ENCODE results near the gene ANKRD2. TPM values are rescaled to one million over a fixed set of nuclear protein-coding genes. Genes with fewer than 3 reads are reported as not detected.
"Not testable (repeated sequence)": the region's sequence is repeated elsewhere in the genome, so short reads cannot be mapped to it uniquely, and the experiment has no call there.

Gene ANKRD2, protein sequence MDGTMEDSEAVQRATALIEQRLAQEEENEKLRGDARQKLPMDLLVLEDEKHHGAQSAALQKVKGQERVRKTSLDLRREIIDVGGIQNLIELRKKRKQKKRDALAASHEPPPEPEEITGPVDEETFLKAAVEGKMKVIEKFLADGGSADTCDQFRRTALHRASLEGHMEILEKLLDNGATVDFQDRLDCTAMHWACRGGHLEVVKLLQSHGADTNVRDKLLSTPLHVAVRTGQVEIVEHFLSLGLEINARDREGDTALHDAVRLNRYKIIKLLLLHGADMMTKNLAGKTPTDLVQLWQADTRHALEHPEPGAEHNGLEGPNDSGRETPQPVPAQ
- 138 TPM for total RNA-seq
- long read RNA-seq, transcript ANKRD2-202 (9 exons, 1,449 nt), result major isoform, 89 of 112 reads
- long read RNA-seq, partial matches to known transcripts, result 19 of 112 reads
- long read RNA-seq, other reads (novel, unspliced or antisense), result 4 of 112 reads

- DNase-seq (ENCODE audit: low spot score), result peak; percentile 88
- intact Hi-C loops (cut with DNase I), result no loop called here
Measured at GRCh38 chr10:97572214-97572989, at the start of gene ANKRD2. TSS of gene ANKRD2 (plus strand) at chr10:97572779. CDS start at chr10:97572789, 10 bp downstream.

- intact Hi-C loops (cut with DNase I), result no loop called here
- no peak for DNase-seq (ENCODE audit: low spot score)
Measured at GRCh38 chr10:97522937-97523336, 49.6 kb upstream of the ANKRD2 start.

DNA sequence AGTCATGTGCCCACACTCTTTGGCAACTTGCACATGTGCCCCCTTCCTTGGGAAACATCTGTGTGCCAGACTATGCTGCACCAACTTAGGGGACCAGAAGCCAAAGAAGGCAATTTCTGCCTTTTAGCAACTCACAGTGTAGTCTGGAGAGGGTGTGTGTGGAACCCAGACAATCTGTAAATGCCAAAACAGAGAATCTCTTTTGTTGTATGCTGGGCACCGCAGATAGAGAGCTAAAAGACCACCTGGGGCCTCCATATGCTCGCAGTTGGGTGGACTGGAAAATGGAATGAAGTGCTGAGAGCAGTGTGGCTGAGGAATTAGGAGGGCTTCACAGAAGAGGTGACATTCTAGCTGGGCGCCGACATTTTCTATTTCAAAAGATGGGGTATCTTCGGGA is 47.5 kb upstream of the ANKRD2 start:
- no peak for DNase-seq (ENCODE audit: low spot score)

GRCh38 chr10:97525683-97526110 is 46.9 kb upstream of the ANKRD2 start:
- no peak for DNase-seq (ENCODE audit: low spot score)
- intact Hi-C loops (cut with DNase I), result no loop called here

More for the DNA sequence above, 47.5 kb upstream of the ANKRD2 start:
- intact Hi-C loops (cut with DNase I), result no loop called here

DNA sequence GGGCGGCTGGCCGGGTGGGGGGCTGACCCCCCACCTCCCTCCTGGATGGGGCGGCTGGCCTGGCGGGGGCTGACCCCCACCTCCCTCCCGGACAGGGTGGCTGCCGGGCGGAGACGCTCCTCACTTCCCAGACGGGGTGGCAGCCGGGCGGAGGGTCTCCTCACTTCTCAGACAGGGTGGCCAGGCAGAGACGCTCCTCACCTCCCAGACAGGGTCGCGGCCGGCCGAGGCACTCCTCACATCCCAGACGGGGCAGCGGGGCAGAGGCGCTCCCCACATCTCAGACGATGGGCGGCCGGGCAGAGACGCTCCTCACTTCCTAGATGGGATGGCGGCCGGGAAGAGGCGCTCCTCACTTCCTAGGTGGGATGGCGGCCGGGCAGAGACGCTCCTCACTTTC is 43.7 kb upstream of the ANKRD2 start:
- DNase-seq (ENCODE audit: low spot score); intact Hi-C loops (cut with DNase I): not testable (repeated sequence)

- no peak for DNase-seq (ENCODE audit: low spot score)
- intact Hi-C loops (cut with DNase I), result no loop called here
Measured at GRCh38 chr10:97529685-97530465, 42.7 kb upstream of the ANKRD2 start.

DNA sequence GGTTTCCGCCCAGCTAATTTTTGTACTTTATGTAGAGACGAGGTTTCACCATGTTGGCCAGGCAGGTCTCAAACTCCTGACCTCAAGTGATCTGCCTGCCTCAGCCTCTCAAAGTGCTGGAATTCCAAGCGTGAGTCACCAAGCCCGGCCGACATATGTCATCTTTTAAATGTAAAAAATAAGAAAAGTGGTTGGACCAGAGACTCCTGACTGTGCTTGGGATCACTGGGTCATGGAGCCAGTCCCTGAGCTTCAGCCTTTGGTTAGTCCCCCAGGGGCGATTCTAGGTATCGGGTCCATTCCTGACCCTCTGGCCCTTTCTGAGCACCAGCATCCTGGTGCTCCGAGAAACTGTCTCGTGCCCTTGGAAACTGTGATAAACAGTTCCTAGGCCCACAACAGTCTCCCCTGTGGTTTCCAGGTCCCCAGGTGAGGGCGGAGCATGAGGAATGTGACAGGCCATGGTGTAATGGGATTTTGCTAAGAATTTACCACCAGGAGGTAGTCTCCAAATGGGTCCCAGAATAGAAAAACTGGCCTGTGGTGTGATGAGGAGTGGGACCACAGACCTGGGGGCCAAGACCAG is 41.1 kb upstream of the ANKRD2 start:
- intact Hi-C loops (cut with DNase I), result no loop called here
- no peak for DNase-seq (ENCODE audit: low spot score)

DNA sequence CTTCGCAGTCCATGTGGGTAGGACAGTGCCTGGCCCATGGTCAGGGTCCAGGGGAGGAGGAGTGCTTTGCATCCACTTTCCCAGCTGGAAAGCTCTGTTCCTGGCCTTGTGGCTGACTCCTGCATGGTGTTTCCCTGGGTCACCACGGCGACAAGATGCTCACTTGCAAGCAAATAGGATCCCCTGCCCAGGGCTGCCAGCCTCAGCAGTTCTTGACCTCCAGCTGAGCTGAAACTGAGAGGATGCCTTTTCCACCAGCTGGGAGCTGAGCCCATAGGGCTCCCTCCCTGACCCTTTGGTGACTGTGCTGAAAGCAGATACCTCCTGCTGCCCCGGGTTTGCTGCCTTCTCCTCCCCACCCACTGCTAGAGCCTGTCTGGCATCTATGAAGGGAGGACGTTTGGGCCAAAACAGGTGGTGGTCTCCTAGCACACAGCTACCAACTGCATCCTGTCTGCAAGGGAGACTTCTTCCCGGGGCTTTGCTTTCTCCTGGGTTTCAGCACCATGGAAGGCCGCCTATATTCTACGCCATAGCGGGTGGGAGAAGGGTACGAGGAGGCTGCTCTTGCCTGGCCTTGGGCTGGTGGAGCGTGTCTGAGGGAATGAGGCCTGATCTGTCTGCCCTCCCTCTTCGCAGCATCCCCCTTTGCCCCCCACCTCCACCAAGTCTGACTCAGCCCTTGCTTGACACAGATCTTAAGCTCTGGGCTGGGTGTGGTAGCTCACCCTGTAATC is 39.5 kb upstream of the ANKRD2 start:
- intact Hi-C loops (cut with DNase I), result no loop called here
- DNase-seq (ENCODE audit: low spot score), result no peak

GRCh38 chr10:97533888-97534287 is 38.7 kb upstream of the ANKRD2 start:
- intact Hi-C loops (cut with DNase I), result no loop called here
- no peak for DNase-seq (ENCODE audit: low spot score)

DNA sequence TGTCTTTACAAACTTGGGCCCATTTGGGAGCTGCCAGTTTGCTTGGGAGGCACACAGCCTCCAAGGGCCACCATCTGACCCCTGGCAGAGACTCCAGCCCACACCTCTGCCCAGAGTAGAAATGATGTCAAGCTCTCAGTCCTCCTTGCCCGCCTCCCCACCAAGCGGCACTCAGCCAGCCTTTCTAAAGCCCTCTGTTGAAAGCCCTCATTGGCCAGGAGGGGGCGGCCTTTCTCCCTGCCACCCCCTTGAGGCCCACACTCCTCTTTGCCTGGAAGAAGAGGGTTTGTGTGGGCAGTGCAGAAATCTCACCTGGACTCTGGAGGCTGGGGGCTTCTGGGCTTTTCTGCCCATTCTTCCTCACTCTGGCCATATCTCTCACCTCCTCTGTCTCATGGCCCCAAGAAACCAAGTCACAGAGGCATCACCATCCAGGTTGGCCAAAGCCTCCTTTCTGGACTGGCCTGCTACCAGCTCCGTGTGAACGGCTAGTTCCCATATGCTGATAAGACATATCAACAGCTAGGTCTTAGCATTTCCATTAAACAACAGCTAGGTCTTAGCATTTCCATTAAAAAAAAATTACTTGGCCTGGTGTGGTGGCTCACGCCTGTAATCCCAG is 37.7 kb upstream of the ANKRD2 start:
- DNase-seq (ENCODE audit: low spot score), result no peak
- intact Hi-C loops (cut with DNase I), result no loop called here

- DNase-seq (ENCODE audit: low spot score), result no peak
- intact Hi-C loops (cut with DNase I), result no loop called here
Measured at GRCh38 chr10:97537186-97537869, 35.3 kb upstream of the ANKRD2 start.

- DNase-seq (ENCODE audit: low spot score), result peak; percentile 22
- intact Hi-C loops (cut with DNase I), result no loop called here
Measured at GRCh38 chr10:97538411-97538810, 34.2 kb upstream of the ANKRD2 start.

- intact Hi-C loops (cut with DNase I), result no loop called here
- no peak for DNase-seq (ENCODE audit: low spot score)
Measured at GRCh38 chr10:97538839-97539238, 33.7 kb upstream of the ANKRD2 start.

- peak; percentile 76 for DNase-seq (ENCODE audit: low spot score)
- intact Hi-C loops (cut with DNase I), result no loop called here
Measured at GRCh38 chr10:97539523-97540200, 32.9 kb upstream of the ANKRD2 start.

- peak; percentile 67 for DNase-seq (ENCODE audit: low spot score)
- intact Hi-C loops (cut with DNase I), result no loop called here
Measured at GRCh38 chr10:97540669-97541500, 31.7 kb upstream of the ANKRD2 start.

Measured in cardiac septum (tissue), 1 donor.